A204.1 (cell line): Measurements from ENCODE around the gene ADPRHL1.

ENCODE experiments used
- FAIRE-seq: peaks from 2 replicates; lab custom pipeline; 2012; peaks lifted over from hg19 to GRCh38; lab: Jason Lieb, UNC

ADPRHL1 gene

DNA sequence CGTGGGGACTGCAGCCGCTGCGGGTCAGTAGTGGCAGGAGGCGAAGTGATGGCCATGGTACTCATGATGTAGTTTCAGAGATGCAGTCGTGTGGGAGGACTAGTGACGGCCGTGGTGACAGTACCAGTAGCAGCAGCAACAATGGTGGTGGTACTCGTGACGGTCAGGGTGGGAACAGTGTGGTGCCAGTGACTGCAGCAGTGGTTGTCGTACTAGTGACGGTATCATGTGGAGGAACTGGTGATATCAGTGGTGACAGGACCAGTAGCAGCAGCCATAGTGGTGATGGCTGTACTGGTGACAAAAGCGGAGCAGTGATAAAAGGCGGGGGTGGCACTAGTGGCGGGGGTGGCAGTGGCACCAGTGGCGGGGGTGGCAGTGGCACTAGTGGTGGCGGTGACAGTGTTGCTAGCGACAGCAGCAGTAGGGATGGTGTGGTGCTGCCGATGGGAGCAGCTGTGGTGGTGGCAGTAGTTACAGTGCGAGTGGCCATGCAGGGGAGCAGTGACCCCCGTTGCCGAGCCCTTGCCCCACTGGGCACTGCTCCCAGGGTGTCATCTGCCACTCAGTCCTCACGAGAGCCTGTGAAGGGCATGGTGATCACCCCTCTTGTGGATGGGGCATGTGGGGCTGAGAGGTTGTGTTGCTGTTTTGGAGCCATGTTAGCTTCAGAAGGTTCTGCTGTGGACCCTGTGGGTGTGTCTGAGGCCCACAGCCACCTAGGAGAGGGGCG is 22.7 kb downstream of the ADPRHL1 start:
- no peak for FAIRE-seq

DNA sequence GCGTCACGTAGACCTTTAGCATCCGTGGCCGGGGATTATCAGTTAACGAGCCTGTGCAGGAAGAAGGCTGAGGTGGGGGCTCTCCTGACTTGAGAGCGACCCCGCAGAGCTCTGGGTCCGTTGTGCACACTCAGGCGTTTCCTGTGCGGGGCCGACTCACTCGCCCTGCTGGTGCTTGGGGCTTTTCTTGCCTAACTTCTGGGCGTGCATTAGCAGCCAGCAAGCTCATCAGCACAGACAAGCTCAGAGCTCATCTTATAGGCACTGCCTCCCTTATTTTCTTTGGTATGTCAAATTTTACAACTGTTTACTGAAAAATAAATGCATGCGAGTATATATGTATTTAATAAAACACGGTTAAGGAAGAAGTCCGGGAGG is 23.7 kb downstream of the ADPRHL1 start:
- FAIRE-seq, result no peak

DNA sequence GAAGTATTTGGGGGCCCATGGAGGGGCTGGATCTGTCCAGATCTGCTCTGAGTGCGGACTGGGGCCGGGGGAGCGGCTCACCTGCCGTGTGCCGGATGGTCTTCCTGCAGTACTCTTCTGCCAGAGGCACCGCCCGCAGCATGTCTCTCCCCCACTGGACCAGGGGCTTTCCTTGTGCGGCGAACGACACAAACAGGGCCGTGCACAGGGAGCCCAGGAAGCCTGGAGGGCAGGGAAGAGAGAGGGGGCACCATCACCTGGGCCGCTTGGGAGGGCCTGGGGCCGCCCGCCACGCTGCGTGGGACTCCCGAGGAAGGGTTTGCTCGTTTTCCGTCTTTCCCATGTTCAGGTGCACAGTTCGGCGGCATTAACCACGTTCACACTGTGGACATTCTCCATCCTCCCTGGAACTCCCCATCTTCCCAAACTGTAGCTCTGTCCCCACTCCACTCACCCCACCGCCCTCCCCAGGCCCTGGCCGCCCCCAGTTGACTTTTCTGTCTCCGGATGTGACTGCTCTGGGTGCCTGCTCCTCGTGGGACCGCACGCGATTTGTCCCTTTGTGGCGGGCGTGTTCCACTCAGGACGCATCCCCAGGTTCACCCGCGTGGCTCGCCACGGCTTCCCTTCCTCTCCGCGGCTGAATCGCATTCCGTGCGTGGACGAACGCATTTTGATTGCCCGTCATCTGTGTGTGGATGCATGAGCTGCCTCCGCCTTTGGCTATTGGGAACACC is 24.2 kb downstream of the ADPRHL1 start:
- no peak for FAIRE-seq

DNA sequence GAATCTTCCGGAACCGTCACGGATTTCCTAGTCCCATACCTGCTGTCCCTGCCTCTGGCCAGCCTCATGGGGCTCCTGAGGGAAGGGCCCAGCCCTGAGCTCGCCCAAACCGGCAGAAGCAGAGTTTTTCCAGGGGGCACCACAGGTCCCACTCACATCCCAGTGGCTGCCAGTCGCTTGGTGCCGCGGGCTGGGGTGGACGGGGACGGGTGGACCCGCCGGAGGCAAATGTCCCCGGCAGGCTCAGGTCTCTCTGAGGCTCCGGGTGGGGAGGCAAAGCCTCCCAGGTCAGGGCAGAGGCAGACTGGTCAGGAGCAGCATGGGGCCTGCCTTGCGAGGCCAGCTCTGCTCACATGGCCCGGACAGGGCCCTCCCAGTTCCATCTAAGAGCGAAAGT is 24.8 kb downstream of the ADPRHL1 start:
- FAIRE-seq, result no peak

DNA sequence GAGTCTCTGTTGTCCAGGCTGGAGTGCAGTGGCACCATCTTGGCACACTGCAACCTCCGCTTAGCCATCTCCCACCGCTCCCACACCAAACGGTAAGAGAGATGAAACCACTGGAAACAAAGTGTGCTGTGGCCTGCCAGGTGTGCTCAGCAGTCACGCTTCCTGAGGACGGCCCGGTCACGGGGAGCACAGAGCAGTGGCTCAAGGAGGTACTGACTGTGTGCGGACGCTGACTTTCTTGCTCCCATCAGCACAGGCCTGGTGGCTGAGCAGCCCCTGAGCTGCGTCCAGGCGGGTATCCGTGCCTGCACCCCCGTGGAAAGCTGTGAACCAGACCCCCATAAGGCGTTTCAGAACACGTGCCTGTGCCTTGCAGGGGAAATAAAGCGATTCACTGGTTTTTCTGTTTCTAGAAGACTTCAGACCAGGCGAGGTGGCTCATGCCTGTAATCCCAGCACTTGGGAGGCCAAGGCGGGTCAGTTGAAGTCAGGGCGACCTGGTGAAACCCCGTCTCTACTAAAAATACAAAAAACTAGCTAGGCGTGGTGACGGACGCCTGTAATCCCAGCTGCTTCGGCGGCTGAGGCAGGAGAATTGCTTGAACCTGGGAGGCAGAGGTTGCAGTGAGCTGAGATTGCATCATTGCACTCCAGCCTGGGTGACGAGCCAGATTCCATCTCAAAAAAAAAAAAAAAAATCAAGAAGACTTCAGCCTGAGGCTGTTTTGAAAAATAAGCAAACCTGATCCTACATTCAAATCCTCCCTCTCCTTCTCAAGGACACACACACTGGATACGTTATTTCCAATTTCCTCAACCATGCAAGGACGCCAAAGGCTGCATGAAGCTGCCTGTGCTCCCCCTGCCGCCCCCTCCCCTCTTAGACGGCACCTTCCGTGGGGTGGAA is 25.5 kb downstream of the ADPRHL1 start:
- no peak for FAIRE-seq

DNA sequence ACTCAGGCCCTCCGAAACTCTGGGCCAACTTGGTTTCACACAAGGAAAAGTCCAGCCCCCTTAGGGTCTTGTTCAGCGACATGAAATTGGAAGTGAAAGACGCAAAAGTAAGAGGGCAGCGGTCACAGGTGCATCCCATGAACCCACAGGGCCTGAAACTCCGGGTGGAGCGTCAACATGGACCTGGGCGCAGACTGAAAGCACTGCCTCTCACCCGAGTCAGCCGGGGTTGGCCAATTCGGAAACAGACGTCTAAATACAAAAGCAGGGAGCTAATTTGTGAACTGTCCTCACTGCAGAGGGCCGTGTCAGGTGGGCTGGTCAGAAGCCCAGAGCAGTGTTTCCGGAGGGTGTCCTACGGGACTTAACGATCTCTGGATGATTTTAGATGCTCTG is 26.7 kb downstream of the ADPRHL1 start:
- no peak for FAIRE-seq

DNA sequence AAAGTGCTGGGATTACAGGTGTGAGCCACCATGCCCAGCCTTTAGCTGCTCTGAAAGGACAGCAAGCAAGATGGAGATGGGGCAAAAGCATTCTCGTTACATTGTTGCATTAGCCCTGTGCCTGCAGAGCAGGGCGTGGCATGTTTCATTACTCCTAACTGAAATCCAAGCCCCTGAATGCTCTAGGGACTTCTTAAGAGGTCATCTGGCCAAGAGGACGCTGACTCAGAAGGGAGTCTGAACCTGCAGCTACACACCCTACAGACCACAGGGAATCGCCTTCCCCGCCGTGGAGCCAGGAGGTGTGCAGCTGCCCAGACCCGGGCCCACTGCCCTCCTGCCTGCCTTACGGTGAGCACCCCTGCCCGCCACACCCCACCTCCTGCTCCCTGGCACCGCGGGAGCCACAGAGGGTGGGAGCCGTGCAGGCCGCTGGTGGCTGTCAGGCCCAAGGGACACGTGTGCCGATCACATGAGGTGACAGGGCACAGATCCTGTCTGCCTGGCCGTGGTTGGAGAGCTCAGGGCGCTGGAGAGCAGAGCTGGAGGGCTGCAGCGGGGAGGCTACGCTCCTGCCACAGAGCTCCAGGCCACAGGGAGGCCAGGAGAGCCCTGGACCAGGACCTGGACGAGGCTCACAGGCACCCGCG is 27.2 kb downstream of the ADPRHL1 start:
- no peak for FAIRE-seq

DNA sequence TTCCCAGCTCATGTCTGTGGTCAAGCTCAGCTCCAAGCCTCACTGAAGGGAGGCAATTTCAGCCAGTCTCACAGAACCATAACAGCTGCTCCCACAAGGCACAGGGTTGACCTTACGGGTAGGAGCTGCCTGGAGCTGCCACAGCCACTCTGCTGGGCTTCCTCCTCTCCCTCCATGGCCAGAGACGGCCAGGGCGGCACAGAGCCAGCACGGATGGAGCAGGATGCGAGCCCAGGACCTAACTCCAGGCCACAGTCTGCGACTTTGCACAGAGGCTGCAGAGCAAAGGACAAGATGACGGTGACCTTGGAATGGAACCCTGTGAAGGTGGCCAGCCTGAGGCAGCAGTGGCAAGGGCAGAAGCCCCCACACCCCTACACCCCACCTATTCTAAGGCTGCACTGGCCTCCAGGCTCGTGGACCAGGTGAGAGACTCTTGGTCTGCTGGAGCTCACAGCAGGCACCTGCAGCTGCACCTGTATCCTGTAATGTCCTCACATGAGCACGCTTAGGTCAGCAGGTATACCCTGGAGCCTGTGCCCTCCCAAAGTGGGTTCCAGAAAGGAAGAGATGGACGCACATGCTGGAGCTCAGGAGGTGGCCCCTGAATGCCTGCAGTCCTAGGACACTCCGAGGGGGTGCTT is 29.6 kb downstream of the ADPRHL1 start:
- FAIRE-seq, result no peak

DNA sequence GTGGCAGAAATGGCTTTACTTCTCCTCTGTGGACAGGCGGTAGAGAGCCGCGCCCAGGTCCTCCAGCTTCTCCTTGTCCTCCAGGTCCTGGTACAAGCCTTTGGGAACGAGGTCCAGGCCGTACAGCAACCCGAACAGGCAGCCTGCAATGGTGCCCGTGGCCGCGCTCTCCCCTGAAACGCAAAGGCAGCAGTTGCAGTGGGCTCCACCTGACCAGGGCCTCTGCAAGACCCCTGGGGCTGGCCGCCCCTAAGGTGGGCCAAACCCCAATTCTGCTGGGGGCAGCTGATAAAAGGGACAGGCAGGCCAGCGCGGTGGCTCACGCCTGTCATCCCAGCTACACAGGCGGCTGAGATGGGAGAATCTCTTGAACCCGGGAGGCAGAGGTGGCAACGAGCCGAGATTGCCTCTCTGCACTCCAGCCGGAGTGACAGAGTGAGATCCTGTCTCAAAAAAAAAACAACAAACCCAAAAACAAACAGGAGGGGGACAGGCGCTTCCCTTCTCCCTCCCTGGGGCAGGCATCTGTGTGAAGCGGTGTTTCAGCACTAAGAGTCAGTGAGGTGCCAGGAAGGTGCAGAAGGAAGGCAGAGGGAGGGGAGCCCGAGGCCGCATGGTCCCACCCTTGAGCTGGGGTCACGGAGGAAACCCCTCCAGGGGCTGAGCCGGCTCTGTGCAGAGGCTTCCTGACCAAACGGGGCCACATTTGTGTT is 30.3 kb downstream of the ADPRHL1 start:
- FAIRE-seq, result no peak

DNA sequence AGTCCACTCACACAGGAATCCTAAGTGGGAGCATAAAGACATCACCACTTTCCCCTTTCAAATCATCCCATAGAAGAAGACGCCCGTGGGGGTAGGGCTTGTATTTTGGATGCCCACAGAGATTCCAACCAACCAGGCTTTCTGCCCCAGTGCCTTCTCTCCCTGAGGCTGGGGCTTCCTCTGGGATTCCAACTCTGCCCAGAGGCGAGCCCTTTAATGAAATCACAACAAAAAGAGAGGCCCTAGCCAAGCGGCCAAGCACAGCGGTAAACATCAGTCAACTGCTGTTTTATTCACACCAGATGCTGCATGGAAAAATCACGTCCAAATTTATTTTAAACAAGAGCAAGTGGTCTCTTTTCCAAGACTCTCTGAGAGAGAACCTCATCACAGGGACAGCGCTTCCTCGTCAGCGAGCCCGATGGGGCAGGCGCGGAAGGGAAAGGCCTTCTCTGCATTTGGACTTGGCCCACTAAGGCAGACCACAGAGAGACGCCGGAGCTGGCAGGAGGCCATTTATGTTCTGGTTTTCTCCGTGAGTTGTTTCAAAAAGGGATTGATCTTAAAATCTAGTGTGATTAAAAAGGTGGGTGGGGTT is 31.5 kb downstream of the ADPRHL1 start:
- no peak for FAIRE-seq

DNA sequence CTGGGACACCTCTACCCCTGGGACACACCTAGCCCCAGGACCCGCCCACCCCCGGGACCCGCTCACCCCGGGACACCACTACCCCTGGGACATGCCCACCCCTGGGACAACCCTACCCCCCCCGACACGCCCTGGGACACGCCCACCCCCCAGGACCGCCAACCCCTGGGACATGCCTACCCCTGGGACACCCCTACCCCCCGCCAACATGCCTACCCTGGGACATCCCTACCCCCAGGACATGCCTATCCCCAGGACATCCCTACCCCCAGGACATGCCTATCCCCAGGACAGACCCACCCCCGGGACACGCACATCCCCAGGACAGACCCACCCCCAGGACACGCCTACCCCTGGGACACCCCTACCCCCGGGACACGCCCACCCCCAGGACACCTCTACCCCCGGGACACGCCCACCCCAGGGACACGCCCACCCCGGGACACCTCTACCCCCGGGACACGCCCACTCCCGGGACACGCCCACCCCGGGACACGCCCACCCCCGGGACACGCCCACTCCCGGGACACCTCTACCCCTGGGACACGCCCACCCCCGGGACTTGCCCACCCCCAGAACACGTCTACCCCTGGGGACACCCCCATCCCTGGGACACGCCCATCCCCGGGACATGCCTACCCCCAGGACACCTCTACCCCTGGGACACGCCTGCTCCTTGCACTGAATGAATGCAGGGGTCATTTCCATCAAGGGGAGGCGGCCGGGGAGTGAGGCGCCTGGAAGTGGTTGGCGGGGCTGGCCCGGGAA is 32.3 kb downstream of the ADPRHL1 start:
- FAIRE-seq, result no peak

DNA sequence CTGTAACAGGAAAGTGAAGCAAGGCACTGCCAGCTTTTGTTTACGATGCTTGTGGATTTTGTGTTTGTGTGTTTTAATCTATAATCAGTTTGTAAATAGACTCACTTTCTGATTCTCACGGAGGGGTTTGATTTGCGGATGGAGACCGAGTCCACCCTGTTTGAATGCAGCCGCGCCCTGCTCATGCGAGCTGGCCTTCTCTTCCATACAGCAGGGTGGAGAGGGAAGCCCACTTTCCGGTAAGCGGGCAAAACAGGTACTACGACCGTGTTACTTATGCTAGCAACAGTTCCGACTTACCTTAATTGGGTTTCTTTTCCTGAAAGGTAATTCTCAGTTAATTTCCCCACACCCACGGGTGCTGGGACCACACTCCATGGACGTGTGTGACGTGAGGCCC is 33.1 kb downstream of the ADPRHL1 start:
- FAIRE-seq, result no peak

DNA sequence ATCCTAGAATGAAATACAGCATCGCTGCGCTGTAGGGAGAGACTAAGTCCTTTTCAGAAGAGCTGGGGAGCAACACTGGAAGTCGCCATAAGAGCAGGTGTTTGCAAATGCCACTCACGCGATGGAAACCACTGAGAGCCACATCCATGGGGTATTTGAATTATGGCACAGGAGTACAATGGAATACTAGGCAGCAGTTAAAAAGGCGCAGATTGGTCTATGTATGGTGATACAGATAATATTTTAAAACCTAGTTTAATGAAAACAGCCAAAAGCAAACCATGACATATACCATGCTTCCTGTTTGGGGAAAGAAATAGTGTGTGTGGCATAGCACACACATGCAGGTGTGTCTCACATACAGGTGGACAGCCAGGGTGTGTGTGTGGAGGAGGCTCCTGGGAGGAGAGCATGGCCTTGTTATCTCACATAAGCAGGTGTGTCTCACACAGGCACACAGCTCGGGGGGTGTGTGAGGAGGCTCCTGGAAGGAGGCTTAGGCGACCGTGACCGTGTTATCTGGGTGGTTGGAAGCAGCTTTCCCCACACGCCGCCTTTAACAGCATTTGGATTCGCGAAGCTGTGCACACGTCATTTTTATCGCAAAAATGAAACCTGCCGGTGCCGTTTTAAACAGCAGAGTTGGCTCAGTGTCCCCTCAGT is 33.6 kb downstream of the ADPRHL1 start:
- FAIRE-seq, result no peak

DNA sequence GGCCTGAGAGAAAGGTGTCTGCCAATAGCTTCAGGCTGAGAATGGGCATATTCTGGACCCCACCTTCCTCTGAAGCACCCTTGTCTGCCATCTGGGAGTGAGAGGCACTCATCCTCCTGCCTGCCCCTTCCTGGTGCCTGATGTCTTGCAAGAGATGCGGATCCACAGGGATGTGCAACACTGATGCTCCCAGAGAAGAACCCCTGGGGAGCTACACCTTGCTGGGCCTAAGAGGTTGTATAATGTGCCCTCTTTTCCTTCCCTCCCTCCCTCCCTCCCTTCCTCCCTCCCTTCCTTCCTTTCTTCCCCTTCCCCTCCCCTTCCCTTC is 34.6 kb downstream of the ADPRHL1 start:
- no peak for FAIRE-seq

DNA sequence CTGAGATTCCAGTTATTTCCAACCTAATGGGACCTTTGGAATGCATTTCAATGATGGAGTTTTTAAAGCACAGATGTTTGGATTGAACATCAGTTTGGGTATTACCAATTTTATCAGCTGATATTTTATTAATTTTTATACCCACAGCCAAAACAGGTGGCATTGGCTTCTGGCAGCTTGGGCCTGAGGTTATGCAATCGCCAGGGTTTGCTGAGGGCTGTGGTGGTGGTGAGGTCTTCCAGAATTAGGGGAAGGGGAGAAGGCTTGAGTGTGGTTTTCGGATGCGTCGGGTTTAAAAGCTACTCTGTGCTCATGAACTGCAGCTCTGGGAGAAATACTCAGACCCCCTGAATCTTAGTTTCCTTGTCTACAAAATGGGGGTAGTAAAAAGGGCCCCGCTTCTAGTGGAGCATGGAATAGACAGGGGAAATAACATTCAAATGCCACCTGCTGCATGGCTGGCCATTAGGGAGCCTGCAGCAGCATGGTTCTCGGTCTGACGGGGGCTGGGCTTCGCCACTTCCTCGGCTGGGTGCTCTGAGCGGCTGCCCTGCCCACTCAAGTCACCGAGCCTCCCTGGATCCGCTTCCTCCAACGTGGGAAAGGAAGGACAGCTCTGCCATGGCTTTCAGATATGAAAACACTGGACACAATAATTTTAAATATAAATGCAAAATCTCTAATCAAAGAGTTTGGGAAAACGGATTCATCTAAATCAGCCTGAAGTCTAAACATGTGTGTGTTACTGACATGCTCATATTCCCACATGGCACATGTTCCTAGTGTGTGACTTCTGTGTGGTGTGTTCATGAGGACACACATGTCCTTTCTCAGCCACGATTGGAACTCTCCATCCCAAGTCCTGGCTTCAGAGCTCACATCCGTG is 35.2 kb downstream of the ADPRHL1 start:
- no peak for FAIRE-seq

DNA sequence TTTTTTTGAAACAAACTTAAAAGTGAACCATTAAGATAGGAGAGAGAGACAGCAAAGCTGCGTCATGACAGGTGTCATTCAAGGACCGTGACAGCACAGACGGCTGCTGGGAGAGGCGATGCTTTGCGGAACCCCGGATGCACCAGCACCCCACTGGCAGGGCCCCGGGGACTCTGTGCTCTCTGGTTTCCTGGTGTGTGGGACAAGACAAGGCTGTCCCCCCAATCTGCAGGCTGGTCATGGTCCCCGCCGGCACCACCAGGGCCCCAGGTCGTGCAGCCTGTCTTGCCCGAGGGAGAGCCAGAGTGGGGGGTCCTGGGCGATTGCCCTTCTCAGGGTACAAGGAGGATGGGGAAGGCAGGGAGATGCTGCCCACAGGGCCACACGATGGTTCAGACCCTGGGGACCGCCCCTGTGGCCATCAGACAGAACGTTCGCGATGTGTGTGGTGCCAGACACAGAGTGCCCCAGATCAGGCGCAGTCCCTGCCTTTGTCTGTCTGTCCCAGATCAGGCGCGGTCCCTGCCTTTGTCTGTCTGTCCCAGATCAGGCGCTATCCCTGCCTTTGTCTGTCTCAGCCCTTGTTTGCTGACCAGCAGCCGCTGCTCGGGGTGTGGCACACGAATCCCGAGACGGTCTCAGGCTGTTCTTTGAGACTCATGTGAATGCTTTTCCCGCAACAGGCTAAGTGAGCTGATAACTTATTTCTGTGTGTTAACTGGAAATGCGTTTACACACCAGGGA is 36.1 kb downstream of the ADPRHL1 start:
- FAIRE-seq, result no peak

DNA sequence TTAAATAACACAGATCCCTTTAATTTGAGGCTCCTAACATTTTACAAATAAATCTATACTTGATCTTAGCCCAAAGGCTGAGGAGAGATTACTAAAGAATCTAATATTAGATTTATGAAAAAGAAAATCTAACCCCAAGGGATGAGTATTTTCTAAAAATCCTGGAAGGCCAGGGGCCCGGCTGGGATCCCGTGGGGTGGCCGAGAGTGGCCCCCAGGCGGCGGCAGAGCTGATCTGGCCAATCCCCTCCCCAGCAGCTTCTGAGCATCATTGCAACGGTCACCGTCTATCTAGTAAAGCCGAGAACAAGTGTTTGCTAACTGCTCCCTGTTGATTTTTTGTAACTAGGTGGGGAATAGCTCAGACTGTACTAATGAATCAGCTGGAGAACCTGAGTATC is 37.5 kb downstream of the ADPRHL1 start:
- no peak for FAIRE-seq

DNA sequence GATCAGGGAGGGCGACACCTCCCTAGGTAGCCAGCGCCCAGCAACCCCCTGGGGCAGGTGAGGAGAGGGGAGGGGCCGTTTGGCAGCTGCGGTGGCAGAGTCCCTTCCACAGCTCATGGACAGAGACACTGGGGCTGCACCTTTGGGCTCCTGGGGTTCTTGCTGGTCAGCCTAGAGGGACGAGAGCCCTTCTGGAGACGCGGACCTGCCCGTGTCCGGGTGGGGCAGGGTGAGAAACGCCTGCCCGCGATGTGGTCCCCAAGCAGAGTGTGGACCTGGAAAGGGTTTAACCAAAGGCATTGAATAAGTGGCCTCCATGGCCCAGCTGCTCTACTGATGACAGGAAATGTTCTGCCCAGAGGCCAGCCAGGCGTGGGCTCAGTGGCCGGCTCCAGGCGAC is 38.3 kb downstream of the ADPRHL1 start:
- FAIRE-seq, result no peak
